Left kidney (tissue), 2 donors: ENCODE measurements around the gene DYSF. TPM values are rescaled to one million over a fixed set of nuclear protein-coding genes. Genes with fewer than 3 reads are reported as not detected.

Source experiments
- DNase-seq: peaks from one replicate; pipeline ENCODE4 v3.0.0-alpha.2; 2013
- polyA plus RNA-seq: library from polyadenylated mRNA; unstranded; fragments of 120-200 nt; gene quantifications from one replicate; pipeline ENCODE4 v1.2.1, GENCODE V29; 2013; ENCODE audit not compliant: insufficient read length

The DYSF gene
- polyA plus RNA-seq, 1 donor, result 15.4 TPM

DNA sequence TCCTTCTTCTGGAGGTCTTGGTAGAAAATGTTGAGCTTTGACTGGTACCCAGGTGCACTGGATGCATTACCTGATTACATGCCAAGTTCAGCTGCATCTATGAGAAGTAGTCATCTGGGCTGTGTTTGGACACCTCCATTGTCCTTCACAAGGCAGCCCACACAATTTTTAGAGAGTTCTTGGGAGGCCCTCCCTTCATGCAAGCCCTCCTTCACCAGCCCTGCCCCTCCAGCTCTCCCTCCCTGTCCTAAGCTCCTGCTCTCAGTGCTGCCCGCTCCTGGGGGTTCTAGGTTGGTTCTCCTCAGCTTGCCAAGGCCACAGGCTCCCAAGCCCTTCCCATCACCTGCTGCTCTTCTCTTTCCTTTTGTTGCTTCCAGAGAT, 148.7 kb downstream of the DYSF start:
- no peak for DNase-seq

DNA sequence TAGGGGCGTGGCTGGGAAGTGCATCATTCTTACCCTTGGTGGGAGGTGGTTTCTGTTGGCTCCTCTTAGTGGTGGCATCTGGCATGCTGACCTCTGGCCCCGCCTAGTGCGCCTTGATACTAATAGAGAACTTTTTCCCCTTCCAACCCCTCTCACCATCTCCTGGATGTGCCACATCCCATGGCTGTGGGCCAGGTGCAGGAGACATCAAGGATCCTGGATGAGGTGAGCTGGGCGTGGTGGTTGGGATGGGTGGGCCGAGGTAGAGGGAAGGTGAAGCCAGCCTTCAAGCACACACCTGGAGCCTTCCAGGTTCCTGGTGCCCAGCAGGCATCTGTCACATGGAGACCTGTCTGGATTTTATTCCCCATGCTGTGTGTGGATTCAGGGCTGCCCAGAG, 149.2 kb downstream of the DYSF start:
- DNase-seq, result no peak

DNA sequence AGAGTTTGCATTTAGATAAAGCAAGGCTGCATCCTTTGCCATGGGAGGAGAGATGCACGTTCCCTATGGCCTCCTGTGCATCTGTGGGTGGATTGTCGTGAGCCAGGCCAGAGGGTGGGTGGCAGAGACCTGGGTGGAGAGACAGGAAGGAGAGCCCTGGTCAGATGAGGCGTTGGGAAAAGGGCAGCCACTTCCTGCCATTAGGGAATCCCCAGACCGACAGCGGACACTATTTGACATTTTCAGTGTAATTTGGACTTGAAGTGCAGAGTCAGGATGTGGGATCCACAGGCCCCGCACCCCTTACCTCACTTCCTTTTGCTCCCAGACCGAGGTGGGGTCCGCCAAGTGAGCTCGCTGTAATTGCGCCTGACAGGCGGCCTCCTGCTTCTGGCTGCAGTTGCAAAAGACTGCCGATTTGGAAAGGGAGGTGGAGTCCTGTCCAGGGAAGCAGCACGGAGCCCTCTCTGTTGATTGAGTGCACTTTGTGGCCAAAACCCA, 150.0 kb downstream of the DYSF start:
- DNase-seq, result no peak

DNA sequence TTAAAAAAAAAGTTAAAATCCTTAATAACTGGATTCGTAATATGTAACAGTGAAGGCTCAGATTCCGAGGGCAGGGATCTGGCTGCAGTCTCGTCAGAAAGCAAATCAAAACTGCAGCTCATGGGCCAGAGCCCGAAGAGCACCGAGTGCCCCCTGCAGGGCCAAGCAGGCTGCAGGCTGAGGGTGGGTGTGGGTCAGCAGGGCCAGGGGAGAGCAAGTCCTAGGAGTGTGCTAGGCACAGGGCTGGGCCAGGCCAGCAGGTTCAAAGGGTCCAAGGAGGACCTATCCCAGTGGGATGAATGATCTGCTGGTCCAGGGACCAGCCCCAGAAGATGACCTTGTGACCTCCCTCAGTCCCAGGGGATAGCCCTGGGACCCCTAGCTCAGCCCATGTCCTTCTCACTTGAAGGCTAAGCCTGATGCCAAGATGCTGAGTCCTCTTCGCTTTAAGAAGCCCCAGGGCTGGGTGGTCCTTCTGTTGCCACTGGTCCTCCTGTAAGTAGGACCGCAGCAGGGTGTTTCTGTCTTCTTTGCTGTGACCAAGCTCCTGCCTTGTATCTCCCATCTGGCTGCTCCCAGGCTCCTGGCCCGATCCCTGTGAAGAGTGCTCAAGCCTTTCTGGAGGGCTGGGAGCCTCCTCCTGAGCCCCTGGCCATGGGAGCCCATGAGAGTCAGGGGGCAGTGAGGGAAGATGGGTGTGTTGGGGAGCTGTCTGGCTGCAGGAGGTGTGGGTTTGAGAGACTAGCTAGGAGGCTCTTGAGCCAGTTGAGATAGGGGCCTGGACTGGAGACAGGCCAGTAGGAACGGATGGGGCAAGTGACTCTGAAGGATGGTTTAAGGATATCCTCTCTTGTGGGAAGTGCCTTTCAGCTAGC, 150.7 kb downstream of the DYSF start:
- no peak for DNase-seq

DNA sequence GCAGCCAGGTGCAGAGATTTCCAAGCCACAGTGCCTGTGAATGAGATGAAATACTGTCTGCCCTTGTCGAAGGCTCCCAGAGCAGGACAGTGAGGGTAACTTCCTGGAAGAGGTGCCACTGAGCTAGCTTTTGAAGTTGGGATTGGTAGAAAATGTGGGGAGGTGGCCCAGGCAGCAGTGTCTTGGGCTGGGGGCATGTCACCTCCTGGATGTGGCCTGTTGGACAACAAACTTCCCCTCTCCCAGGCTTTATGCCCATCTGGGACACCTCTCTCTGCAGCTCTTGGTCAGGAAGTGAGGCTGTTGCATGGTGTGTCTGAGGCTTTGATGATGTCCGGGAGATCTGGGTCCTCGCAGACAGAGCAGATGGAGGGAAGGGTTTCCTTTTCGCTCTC, 151.4 kb downstream of the DYSF start:
- no peak for DNase-seq

DNA sequence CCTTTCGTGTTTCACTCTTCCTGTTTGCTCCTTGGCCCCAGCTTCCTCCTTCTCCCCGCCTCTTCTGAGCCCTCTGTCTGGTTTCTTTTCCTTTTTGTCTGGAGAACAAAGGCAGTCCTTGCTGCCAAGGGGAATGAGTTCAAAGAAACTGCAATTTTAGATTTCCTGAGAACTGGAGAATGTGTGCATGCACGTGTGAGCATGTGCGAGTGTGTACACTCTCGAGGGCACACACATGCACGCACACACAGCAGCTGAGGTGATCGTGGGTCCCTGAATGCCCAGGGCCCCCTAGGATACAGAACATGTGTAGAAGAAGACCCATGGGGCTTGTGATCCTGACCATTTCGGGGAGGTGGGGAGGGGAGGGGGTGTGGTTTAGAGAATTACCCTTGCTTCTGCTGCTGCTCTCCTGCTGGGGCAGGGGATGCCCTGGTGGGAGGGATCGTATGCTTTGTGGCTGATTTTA, 151.8 kb downstream of the DYSF start:
- DNase-seq, result no peak

DNA sequence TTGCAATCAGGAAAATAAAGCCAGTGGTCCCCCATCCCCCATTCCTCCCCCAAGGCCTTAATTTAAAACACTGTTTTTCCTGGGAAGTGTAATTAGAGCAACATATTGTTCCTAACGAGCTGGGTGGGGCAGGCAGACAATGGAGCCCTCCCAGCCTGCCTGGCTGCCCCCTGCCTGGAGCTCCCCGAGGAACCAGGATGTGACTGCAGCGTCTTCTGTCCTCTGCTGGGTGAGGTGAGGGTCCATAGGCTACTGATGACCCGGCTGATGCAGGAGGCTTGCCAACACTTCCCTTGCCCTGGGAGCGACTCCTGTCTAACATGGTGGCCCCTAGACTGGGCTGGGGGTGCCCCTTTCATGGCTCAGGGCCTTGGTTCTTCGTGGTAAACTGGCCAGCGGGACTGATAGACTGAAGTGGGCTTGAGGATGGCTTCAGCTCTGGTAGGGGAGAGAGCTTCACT, 152.4 kb downstream of the DYSF start:
- DNase-seq, result no peak

DNA sequence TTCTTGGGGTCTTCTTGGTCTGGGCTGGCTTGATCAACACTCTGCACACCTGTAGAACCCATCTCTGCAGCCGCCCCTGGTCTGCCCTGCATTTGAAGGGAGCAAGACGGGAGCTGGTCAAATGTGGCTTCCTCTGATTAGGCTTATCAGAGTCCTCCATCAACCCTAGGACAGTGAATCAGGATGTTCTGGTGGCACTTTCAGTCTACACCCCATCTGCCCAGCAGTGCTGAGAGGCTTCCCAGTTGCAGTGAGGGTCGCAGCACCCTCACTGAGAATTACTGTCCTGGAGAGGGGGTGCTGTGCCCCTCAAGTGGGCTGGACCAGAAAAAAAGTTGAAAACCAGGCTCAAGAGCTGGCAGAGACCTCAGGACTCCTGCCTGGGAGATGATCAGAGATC, 152.9 kb downstream of the DYSF start:
- DNase-seq, result no peak

DNA sequence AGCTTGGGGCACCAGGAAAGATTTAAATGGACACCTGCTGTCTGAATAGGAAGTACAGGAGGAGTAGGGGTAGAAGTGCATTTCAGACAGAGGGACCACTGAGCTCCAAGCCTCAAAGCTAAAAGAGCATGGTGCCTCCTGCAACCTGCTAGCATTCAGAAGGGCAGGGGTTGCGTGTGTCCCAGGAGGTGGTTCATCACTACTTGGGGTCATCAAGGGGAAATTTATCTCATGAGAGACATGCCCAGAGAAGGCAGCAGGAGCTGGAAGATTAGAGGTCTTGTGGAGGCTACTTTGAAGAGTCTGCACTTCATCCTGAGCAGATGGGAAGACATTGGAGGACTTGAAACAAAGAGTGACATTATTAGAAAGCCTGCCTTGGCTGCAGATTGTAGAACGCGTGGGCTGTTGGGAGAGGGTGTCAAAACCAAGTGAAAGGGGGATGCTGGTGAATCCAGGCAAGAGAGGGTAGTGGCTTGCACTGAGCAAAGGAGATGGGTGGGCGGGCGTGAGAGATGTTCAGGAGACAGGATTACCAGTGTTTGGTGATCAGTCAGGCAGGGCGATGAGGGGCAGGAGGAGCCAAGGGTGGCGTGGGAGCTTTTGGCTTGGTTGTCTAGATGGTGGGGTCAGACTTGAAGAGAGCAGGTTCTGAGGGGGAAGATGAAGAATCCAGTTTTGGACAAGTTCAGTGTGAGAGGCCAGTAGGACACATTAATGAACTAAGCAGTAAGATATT, 154.0 kb downstream of the DYSF start:
- no peak for DNase-seq

DNA sequence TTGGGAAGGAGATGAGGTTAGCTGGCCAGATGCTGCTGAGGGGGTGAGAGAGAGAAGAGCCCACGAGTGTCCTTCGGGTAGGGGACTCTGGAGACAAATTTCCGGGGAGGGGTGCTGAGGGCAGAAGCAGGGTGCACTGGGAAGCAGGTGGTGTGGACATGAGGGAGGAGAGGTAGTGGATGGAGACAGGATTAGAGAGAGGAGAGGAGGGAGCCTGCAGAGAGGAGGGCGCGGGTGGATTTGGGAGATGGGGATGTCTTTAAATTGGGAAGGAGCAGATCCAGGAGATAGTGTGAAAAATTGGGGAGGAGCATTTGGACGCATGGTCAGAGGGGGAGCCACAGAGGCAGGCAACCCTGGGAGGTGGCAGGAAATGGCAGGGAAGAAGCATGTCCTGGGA, 154.7 kb downstream of the DYSF start:
- DNase-seq, result no peak

DNA sequence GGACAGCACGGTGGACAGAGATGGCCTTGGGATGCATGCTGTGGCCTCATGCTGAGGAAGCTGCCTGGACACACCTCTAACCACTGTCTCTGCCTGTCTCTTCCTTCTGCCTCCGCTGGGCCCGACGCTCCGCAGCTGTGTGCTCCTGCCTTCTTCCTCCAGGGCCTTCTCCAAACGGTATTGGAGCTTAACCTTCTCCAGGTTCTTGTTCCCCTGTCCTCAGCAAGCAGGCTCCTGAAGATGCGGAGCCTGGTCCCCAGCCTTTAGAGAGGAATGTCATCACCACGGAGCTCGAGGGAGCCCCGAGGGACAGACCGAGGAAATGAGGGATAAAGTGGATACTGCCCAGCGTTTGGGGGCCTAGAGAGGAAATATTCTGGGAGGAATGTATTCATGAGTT, 155.1 kb downstream of the DYSF start:
- no peak for DNase-seq

DNA sequence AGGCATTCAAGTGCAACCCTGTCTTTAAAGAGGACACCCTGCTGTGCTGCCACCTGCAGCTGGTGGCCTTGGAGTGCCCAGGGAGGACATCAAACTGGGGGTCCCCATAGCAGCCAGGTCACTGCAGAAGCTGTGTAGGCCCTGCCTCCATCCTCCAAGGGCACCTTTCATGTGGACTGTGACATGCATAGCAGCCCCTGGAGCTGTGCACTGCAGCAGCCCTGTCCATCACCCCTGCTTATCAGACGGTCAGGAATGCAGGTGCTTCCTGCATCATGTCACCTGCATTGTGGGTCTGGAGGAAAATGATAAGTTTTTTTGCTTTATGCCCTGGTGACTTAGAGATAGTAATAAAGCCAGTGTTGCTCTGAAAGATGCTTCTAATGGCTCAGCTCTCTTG, 155.7 kb downstream of the DYSF start:
- no peak for DNase-seq

DNA sequence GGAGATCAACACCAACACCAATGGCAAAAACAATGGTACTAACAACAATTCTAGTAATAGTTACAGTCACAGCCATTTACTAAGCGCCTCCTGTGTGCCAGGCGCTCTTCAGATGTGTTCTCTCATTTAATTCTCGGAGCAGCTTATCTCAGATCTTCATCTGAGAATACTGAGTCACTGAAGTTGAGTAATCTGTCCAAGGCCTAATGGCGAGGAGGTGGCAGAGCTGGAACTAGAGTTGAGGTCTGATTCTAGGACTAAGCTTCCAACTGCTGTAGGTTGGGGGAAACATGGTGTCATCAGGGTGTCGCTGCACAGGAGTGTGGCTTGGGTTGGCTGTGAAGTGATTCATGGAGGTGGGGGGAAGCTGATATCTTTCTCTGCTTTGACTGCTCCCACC, 156.1 kb downstream of the DYSF start:
- DNase-seq, result no peak

DNA sequence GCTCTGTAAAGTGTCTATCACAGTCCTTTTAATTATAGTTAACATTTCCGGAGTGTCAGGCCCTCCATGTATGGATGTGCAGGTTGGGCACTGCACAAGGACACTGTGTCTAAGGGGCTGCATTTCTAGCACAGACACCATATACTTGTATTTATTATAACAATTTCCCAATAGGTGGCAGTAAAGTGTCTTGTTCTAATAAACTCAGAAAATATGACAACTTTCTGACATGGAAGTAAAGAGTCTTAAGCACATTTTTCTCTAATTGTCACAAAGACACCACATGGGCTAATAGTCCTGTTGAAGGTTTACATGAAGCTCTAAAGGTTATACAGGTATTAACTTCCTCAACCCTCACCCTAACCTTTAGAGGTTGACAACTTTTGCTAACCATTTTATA, 156.6 kb downstream of the DYSF start:
- no peak for DNase-seq

DNA sequence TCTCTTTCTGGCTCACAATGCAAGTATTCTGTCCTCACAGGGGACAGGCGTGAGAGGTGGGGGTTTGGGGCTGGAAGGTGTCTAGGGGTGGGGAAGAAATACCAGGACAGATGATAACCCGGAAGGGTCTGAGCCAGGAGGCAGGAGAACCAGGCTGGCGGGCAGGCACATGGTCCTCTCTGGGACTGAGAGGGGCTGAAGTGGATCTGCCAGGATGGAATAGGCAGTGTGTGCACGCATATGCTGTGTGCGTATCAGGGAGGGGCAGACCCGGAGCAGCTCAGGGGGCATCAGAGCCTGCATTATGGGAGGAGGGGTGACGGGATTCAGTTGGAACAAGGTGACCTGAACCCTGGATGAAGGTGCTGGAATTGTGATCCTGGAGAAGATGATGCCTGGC, 157.3 kb downstream of the DYSF start:
- DNase-seq, result no peak

DNA sequence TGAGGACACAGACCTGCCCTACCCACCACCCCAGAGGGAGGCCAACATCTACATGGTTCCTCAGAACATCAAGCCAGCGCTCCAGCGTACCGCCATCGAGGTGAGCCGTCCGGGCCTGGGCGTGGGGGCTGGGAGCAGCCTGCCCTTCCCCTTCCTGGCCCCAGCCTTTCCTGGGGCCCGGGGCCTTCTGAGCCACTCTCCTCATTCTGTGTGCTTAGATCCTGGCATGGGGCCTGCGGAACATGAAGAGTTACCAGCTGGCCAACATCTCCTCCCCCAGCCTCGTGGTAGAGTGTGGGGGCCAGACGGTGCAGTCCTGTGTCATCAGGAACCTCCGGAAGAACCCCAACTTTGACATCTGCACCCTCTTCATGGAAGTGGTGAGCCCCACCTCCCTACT, 157.9 kb downstream of the DYSF start:
- no peak for DNase-seq

DNA sequence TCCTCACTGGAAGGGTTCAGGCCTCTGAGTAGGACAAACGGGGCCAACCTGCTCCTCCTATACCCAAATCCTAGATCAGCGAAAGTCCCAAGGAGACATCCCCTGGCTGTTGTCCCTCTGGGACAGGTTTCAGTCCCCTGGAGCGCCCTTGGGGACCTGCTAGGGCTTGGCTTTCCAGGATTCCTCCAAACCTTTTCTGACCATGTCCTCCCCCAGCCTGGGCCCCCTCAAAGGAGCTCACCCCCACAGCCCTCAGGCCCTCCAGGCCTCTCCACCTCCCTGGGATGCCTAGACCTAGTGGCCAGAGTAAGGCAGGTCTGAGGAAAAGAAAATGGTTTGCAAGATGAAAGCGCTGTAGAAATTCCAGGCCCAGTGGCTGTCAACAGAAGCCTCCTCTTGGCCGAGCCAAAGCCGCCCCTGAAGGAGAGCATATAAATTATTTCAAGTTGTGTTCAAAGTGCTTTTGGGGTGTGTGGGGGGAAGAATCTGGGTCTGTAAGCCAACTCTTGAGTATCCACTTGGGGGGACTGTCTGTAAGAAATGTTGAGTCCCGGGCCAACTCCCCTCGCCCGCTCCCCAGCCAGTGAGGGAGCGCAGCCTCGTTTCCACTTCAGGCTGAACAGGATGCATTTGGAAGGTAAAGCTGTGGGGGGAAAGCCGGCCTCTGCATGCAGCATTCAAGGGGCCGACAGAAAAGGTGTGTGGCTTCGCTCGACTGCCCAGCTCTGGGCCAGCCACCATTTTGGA, 158.6 kb downstream of the DYSF start:
- no peak for DNase-seq

DNA sequence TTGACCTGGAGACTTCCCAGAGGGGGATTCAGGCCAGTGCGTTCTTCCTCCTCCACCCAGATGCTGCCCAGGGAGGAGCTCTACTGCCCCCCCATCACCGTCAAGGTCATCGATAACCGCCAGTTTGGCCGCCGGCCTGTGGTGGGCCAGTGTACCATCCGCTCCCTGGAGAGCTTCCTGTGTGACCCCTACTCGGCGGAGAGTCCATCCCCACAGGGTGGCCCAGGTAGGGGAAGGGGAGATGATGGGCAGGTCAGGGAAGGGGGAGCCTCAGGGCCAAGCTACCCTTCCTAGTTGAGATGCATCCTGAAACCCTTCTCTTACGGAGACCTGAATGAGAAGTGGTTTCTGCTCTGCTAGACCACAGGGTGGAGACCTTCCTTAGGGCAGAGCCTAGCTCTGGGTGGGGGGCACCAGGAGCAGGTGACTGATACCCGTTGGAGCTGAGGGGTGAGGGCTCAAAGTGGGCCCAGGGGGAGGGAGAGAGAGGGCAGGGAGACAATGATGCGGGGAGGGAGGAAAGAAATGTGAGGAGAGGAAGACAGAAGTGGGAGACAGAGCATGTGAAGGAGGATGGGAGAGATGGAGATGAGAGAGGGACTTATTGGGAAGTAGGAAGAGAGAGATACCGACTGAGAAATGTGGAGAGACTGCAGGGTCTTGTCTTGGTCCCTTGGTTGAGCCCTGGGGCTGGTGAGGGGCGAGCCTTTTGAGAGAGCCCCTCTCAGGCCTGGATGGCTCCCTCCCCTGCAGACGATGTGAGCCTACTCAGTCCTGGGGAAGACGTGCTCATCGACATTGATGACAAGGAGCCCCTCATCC, 159.4 kb downstream of the DYSF start:
- no peak for DNase-seq

DNA sequence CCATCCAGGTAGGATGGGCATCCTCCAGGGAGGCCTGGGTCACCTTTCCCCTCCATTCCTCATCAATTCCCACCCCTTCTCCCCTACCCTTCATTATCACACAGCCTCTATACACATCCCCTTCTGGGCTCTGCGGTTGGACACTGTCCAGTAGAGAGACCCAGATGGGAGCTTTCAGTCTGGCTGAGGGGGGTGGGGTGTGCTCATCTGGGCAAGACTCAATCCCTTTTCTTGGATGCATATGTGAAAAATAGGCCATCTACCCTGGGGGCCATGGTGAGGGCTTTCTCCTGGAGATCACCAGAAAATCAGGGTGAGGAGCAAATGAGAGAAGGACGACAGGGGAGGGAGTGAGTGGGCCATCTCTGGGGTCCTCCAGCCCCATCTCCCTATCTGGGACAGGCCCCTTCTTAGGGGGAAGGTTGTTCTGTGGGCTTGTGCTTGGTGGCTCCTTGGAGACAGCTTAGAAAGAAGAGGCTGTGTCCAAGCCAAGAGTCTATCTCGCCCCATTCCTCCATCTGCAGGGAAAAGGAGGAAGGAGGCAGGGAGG, 160.1 kb downstream of the DYSF start:
- DNase-seq, result no peak

DNA sequence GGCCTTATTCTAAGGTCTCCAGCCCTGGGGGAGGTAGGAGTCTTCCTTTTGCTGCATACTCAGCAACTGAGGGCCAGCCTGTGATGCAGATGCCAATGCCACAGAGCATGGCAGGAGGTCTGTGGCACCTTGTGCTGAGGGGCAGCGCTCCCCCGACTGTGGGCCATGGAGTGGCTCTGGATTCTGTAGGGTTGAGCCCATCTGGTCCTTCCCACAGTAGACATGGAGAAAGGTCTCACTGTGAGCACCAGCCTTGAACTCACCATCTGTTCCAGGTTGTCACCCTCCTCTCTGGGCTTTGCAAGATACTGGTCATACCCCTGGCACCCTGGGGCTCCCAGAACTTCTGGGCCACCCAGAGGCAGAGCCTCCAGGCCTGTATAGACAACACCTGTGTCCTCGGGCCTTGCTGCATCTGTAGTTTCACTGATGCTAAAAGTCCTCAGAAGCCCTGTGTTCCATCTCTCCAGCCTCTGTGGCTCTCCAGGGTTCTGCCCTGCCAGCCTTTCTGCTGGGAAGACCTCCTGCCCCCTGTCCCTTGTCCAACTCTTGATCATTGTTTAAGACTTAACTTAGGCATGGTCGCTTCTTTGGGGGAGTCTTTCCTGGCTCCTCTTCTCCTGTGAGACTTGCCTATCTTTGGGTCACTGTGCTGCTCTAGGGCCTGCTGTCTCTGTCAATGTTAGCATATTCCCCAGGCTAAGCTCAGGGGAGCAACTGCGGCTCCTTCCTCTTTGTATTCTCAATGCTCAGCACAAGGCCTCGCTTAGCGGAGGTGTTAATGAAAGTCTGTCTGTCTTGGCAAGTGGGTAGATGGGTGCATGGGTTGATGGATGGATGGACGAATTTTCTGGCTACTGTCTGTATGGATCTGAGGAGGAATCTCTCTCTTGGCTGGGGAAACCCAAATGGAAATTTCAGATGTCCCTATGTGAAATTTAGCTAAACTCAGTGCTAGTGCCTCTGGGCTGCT, 160.9 kb downstream of the DYSF start:
- DNase-seq, result no peak
